ENCODE measurements around the gene COA3.

Gene COA3

GRCh38 chr17:42791948-42792347 lies 6.6 kb downstream of the COA3 start:
- no peak for TF ChIP-seq CTCF (conservative IDR thresholded peaks at IDR 0.05; ENCODE audit: low read depth, low read length)
- no peak for DNase-seq (ENCODE audit: low read depth)
- H3K4me3 ChIP-seq (ENCODE audit: low read length): no peak overlapping the region

- H3K4me3 ChIP-seq (ENCODE audit: low read length): no peak overlapping the region
- no peak for TF ChIP-seq CTCF (conservative IDR thresholded peaks at IDR 0.05; ENCODE audit: low read depth, low read length)
- no peak for DNase-seq (ENCODE audit: low read depth)
Observed at GRCh38 chr17:42787266-42787665, 11.2 kb downstream of the COA3 start.

GRCh38 chr17:42784811-42785592 lies 13.5 kb downstream of the COA3 start:
- no peak for TF ChIP-seq CTCF (conservative IDR thresholded peaks at IDR 0.05; ENCODE audit: low read depth, low read length)
- H3K4me3 ChIP-seq (ENCODE audit: low read length): no peak overlapping the region
- DNase-seq (ENCODE audit: low read depth): no peak

GRCh38 chr17:42784409-42784808 lies 14.1 kb downstream of the COA3 start:
- DNase-seq (ENCODE audit: low read depth): no peak
- no peak overlapping the region for H3K4me3 ChIP-seq (ENCODE audit: low read length)
- TF ChIP-seq CTCF (conservative IDR thresholded peaks at IDR 0.05; ENCODE audit: low read depth, low read length): no peak

- no peak for TF ChIP-seq CTCF (conservative IDR thresholded peaks at IDR 0.05; ENCODE audit: low read depth, low read length)
- no peak overlapping the region for H3K4me3 ChIP-seq (ENCODE audit: low read length)
- DNase-seq (ENCODE audit: low read depth): no peak
Observed at GRCh38 chr17:42783791-42784138, 14.7 kb downstream of the COA3 start.

- DNase-seq (ENCODE audit: low read depth): no peak
- H3K4me3 ChIP-seq (ENCODE audit: low read length): no peak overlapping the region
- no peak for TF ChIP-seq CTCF (conservative IDR thresholded peaks at IDR 0.05; ENCODE audit: low read depth, low read length)
Observed at GRCh38 chr17:42783062-42783790, 15.3 kb downstream of the COA3 start.

Measured in retinal pigment epithelial cell (primary cell).